ENCODE measurements around the gene PTPRZ1.

PTPRZ1 gene

GRCh38 chr7:121872831-121873288, at the start of gene PTPRZ1:
PTPRZ1 (plus strand) TSS chr7:121873161; CDS start chr7:121873500, 339 bp downstream.
- peak; percentile 2 for DNase-seq

GRCh38 chr7:121824276-121824675, 48.7 kb upstream of the PTPRZ1 start:
- DNase-seq = no peak

- no peak for DNase-seq
These were observed 41.6 kb upstream of the PTPRZ1 start for GRCh38 chr7:121831351-121831750.

- no peak for DNase-seq
These were observed 41.2 kb upstream of the PTPRZ1 start for GRCh38 chr7:121831801-121832200.

- no peak for DNase-seq
These were observed 40.6 kb upstream of the PTPRZ1 start for GRCh38 chr7:121832347-121832746.

GRCh38 chr7:121833991-121834390, 39.0 kb upstream of the PTPRZ1 start:
- no peak for DNase-seq

GRCh38 chr7:121837462-121837861, 35.5 kb upstream of the PTPRZ1 start:
- DNase-seq = no peak

- DNase-seq = no peak
These were observed 25.9 kb upstream of the PTPRZ1 start for GRCh38 chr7:121847041-121847440.

- no peak for DNase-seq
These were observed 19.7 kb upstream of the PTPRZ1 start for GRCh38 chr7:121853307-121853706.

- no peak for DNase-seq
These were observed 12.0 kb upstream of the PTPRZ1 start for GRCh38 chr7:121860953-121861352.

GRCh38 chr7:121862591-121862990, 10.4 kb upstream of the PTPRZ1 start:
- no peak for DNase-seq

GRCh38 chr7:121871188-121871587, 1.8 kb upstream of the PTPRZ1 start:
- DNase-seq = no peak

GRCh38 chr7:121873289-121874194, 581 bp downstream of the PTPRZ1 start:
- DNase-seq = no peak

GRCh38 chr7:121874298-121874697, 1.3 kb downstream of the PTPRZ1 start:
- DNase-seq = no peak

GRCh38 chr7:121875203-121875602, 2.2 kb downstream of the PTPRZ1 start:
- DNase-seq = no peak

GRCh38 chr7:121876656-121877500, 3.9 kb downstream of the PTPRZ1 start:
- DNase-seq = no peak

GRCh38 chr7:121878918-121879464, 6.0 kb downstream of the PTPRZ1 start:
- no peak for DNase-seq

GRCh38 chr7:121879544-121879943, 6.6 kb downstream of the PTPRZ1 start:
- no peak for DNase-seq

GRCh38 chr7:121882731-121883130, 9.8 kb downstream of the PTPRZ1 start:
- no peak for DNase-seq

GRCh38 chr7:121885166-121885920, 12.4 kb downstream of the PTPRZ1 start:
- no peak for DNase-seq

GRCh38 chr7:121887634-121888033, 14.7 kb downstream of the PTPRZ1 start:
- DNase-seq = no peak

GRCh38 chr7:121890833-121891232, 17.9 kb downstream of the PTPRZ1 start:
- DNase-seq = no peak

GRCh38 chr7:121891731-121892130, 18.8 kb downstream of the PTPRZ1 start:
- DNase-seq = no peak
